ENCODE data around the gene STRADA.
A peak's percentile ranks its signal among the peaks of the same experiment; 100 is the strongest.

Gene STRADA

GRCh38 chr17:63698886-63699637 is 42.5 kb downstream of the STRADA start:
- TF ChIP-seq CTCF (IDR thresholded peaks at IDR 0.05; ENCODE audit: extremely low read depth, insufficient read depth, missing control alignments): no peak
- DNase-seq (ENCODE audit: low spot score): peak; percentile 90
- in situ Hi-C loops (cut with MboI; ENCODE audit: low pct_unique_long_range_greater_than_20kb, low sequenced_read_pairs, unreplicated experiment): no loop called here

GRCh38 chr17:63698381-63698885 is 43.2 kb downstream of the STRADA start:
- in situ Hi-C loops (cut with MboI; ENCODE audit: low pct_unique_long_range_greater_than_20kb, low sequenced_read_pairs, unreplicated experiment): no loop called here
- DNase-seq (ENCODE audit: low spot score): no peak
- no peak for TF ChIP-seq CTCF (IDR thresholded peaks at IDR 0.05; ENCODE audit: extremely low read depth, insufficient read depth, missing control alignments)

GRCh38 chr17:63697341-63698286 is 44.0 kb downstream of the STRADA start:
- DNase-seq (ENCODE audit: low spot score): peak; percentile 76

GRCh38 chr17:63696381-63696961 is 45.1 kb downstream of the STRADA start:
- in situ Hi-C loops (cut with MboI; ENCODE audit: low pct_unique_long_range_greater_than_20kb, low sequenced_read_pairs, unreplicated experiment): no loop called here
- peak; percentile 59 for DNase-seq (ENCODE audit: low spot score)
- TF ChIP-seq CTCF (IDR thresholded peaks at IDR 0.05; ENCODE audit: extremely low read depth, insufficient read depth, missing control alignments): peak; percentile 43

More at GRCh38 chr17:63697341-63698286, 44.0 kb downstream of the STRADA start:
- peak; percentile 77 for TF ChIP-seq CTCF (IDR thresholded peaks at IDR 0.05; ENCODE audit: extremely low read depth, insufficient read depth, missing control alignments)
- in situ Hi-C loops (cut with MboI; ENCODE audit: low pct_unique_long_range_greater_than_20kb, low sequenced_read_pairs, unreplicated experiment): no loop called here

- in situ Hi-C loops (cut with MboI; ENCODE audit: low pct_unique_long_range_greater_than_20kb, low sequenced_read_pairs, unreplicated experiment): no loop called here
- TF ChIP-seq CTCF (IDR thresholded peaks at IDR 0.05; ENCODE audit: extremely low read depth, insufficient read depth, missing control alignments): no peak
- DNase-seq (ENCODE audit: low spot score): no peak
These were observed 45.7 kb downstream of the STRADA start for GRCh38 chr17:63695889-63696288.
